Suprapubic skin (tissue), 4 donors: ENCODE data around the gene PANK1. TPM values are rescaled to one million over a fixed set of nuclear protein-coding genes. Genes with fewer than 3 reads are reported as not detected.

Experiments
- DNase-seq, 2 donors: peaks; one replicate each; pipeline ENCODE4 v3.0.0-alpha.2; 2019; ENCODE audit warnings: low spot score in 2 of 2
- H3K27ac ChIP-seq: fragments of 200-600 bp; sonication (generic); one replicate; pipeline ENCODE4 v1.5.1; 2019
- H3K27me3 ChIP-seq: fragments of 200-600 bp; sonication (generic); one replicate; pipeline ENCODE4 v1.5.1; 2019
- H3K36me3 ChIP-seq: fragments of 200-600 bp; sonication (generic); one replicate; pipeline ENCODE4 v1.5.1; 2019
- H3K4me1 ChIP-seq: fragments of 200-600 bp; sonication (generic); one replicate; pipeline ENCODE4 v1.5.1; 2019
- H3K4me3 ChIP-seq: fragments of 200-600 bp; sonication (generic); one replicate; pipeline ENCODE4 v1.5.1; 2019; ENCODE audit warnings: mild to moderate bottlenecking
- H3K9me3 ChIP-seq: fragments of 200-600 bp; sonication (generic); one replicate; pipeline ENCODE4 v1.5.1; 2019
- CTCF ChIP-seq, 2 donors: fragments of 200-600 bp in 1 of 2; fragments of 450-650 bp in 1 of 2; sonication (generic) in 1 of 2; IDR thresholded peaks; one replicate each; pipeline ENCODE4 v1.5.1; 2016 to 2019; ENCODE audit warnings: antibody characterized with exemption in 2 of 2, mild to moderate bottlenecking in 1 of 2, moderate library complexity in 1 of 2
- EP300 ChIP-seq: sonication (generic); formaldehyde crosslinking; IDR thresholded peaks from one replicate; pipeline ENCODE4 v1.6.1; 2017; ENCODE audit warnings: antibody characterized with exemption
- POLR2A ChIP-seq, 2 donors: fragments of 450-650 bp; IDR thresholded peaks; one replicate each; pipeline ENCODE4 v1.6.1; 2017; ENCODE audit warnings: antibody characterized with exemption in 2 of 2, mild to moderate bottlenecking in 2 of 2, moderate library complexity in 2 of 2
- POLR2AphosphoS5 ChIP-seq, 3 donors: sonication (generic); formaldehyde crosslinking; IDR thresholded peaks; one replicate each; pipeline ENCODE4 v1.6.1; 2017; ENCODE audit warnings: antibody characterized with exemption in 3 of 3
- WGBS: methylation state at CpG from one replicate; pipeline ENCODE4 v1.1.5; 2018; 5-methylcytosine and 5-hydroxymethylcytosine counted together
- total RNA-seq, 4 donors: library from RNA; depleted of rRNA; stranded (reverse); fragments of >200 nt; gene quantifications; one replicate each; pipeline ENCODE4 v1.1.0, GENCODE V29; 2016

PANK1 gene
- total RNA-seq, 4 donors from 2014 or later = 8.2 to 43.1 (median 33.1) TPM

DNA sequence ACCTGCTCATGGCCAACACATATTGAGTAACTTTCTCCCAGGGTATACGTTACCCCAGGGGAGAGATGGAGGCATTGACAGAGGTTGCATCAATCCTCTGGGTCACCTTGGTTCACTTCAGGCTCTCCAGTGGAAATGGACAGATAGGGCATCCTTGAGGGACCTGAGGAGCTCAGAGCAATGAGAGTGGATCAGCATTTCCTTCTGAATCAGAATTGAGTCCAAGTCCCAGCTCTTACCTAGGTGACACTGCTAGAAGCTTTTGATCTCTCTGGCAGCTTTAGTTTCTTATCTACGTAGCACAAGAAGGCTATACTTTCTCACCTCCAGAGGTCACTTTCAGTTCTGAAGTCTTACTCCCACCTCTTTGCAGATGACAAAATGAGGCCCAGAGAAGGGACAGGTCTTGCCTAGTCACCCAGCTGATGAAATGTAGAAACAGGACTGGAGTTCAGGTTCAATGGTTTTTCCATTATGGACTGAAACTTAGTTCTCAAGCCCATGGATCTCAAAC lies 35.2 kb downstream of the PANK1 start:
- no peak for DNase-seq
- 17% methylated on average over 2 of the region's 2 CpGs for WGBS
- H3K27ac ChIP-seq = no peak overlapping the region
- H3K4me1 ChIP-seq = no peaks in the 10 kb centered on the region
- no peaks in the 10 kb centered on the region for H3K9me3 ChIP-seq
- H3K27me3 ChIP-seq = no peaks in the 10 kb centered on the region
- H3K4me3 ChIP-seq = no peak overlapping the region
- H3K36me3 ChIP-seq = no peaks in the 10 kb centered on the region
- no peak for TF ChIP-seq POLR2A (IDR thresholded peaks at IDR 0.05)
- TF ChIP-seq POLR2AphosphoS5 (IDR thresholded peaks at IDR 0.05) = no peak
- no peak for TF ChIP-seq EP300
- no peak for TF ChIP-seq CTCF (IDR thresholded peaks at IDR 0.05)

DNA sequence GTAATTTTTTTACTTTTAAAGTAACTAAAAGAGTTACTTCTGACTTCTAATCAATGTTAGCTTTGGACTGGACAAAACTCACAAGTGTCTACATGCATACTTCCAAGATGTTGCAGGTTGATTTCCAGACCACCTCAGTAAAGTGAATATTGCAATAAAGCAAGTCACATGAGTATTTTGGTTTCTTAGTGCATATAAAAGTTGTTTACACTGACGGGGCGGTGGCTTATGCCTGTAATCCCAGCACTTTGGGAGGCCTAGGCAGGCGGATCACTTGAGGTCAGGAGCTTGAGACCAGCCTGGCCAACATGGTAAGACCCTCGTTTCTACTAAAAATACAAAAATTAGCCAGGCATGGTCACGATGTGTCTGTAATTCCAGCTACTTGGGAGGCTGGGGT lies 40.8 kb downstream of the PANK1 start:
- Histone ChIP-seq H3K9me3 (no peaks in the 10 kb centered on the region), H3K4me1 (no peaks in the 10 kb centered on the region), H3K27me3 (no peaks in the 10 kb centered on the region), H3K36me3 (no peaks in the 10 kb centered on the region), H3K4me3 (no peak overlapping the region), H3K27ac (no peak overlapping the region)
- DNase-seq = no peak
- WGBS = 99% methylated on average over 5 of the region's 5 CpGs
- no peak for TF ChIP-seq POLR2AphosphoS5 (IDR thresholded peaks at IDR 0.05)
- no peak for TF ChIP-seq EP300
- no peak for TF ChIP-seq CTCF (IDR thresholded peaks at IDR 0.05)
- TF ChIP-seq POLR2A (IDR thresholded peaks at IDR 0.05) = no peak

DNA sequence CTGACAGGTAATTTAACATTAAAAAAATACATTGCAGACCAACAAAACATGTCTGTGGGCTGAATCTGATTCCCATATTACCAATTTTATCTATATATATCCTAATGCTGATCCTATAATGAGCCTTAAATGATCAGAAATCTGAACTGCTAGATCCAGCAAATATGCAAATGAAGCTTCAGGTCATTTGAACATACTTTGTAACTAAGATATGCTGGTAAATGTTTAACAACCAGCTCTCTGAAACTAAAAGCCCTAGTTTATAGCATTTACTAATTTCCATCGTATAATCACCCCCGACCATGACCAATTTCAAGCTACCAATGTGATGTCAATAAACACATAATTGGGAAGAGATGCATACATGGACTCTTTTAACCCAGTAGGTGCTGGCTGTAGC lies 42.1 kb downstream of the PANK1 start:
- WGBS = 96% methylated on average over 2 of the region's 2 CpGs
- H3K27me3 ChIP-seq = no peaks in the 10 kb centered on the region
- no peaks in the 10 kb centered on the region for H3K4me1 ChIP-seq
- no peak for DNase-seq
- H3K27ac ChIP-seq = no peak overlapping the region
- no peaks in the 10 kb centered on the region for H3K9me3 ChIP-seq
- TF ChIP-seq EP300 (no peak), CTCF (IDR thresholded peaks at IDR 0.05) (no peak), POLR2A (IDR thresholded peaks at IDR 0.05) (no peak), POLR2AphosphoS5 (IDR thresholded peaks at IDR 0.05) (no peak)
- peaks cover 5% of the 10 kb centered on the region for H3K36me3 ChIP-seq
- H3K4me3 ChIP-seq = no peak overlapping the region

DNA sequence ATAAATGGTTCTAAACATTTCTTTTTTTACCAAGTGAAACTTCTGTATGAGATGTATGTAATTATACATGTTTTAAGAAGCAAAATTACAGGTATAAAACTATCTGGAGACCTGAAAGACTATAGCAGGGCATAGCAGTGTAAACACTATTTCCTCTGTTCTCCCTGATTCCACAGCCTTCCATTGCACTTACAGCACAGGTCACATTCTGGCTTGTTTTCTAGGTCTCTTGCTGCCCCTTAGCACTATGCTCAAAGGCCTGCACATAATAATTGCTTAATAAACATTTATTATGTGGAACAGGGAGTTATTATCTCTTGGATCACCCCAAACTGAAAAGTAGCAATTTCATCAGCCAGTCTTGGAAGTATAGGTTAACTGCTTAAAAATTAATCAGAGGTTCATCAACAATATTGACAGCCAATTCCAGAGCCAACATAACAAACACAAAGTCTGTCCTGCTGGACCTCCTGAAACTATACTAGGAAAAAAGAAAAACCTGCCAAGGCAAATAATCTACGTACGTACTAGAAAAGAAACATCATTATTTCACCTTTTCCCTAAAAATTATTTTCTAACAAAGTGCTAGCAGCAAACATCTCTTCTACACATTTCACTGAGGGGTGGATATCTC lies 43.2 kb downstream of the PANK1 start:
- Histone ChIP-seq H3K4me3 (no peak overlapping the region), H3K27ac (no peak overlapping the region), H3K9me3 (no peaks in the 10 kb centered on the region), H3K4me1 (no peaks in the 10 kb centered on the region), H3K36me3 (peaks cover 5% of the 10 kb centered on the region), H3K27me3 (no peaks in the 10 kb centered on the region)
- no peak for DNase-seq
- 94% methylated on average over 2 of the region's 2 CpGs for WGBS
- TF ChIP-seq POLR2AphosphoS5 (IDR thresholded peaks at IDR 0.05) (no peak), CTCF (IDR thresholded peaks at IDR 0.05) (no peak), EP300 (no peak), POLR2A (IDR thresholded peaks at IDR 0.05) (no peak)

- no peak overlapping the region for H3K27ac ChIP-seq
- H3K4me3 ChIP-seq = no peak overlapping the region
- TF ChIP-seq CTCF (IDR thresholded peaks at IDR 0.05) = no peak
- no peak for TF ChIP-seq EP300
- TF ChIP-seq POLR2A (IDR thresholded peaks at IDR 0.05) = no peak
- TF ChIP-seq POLR2AphosphoS5 (IDR thresholded peaks at IDR 0.05) = no peak
- WGBS = 90% methylated on average over 3 of the region's 3 CpGs
- no peaks in the 10 kb centered on the region for H3K27me3 ChIP-seq
- H3K36me3 ChIP-seq = peaks cover 5% of the 10 kb centered on the region
- H3K9me3 ChIP-seq = no peaks in the 10 kb centered on the region
- DNase-seq = no peak
- H3K4me1 ChIP-seq = no peaks in the 10 kb centered on the region
Measured at GRCh38 chr10:89600041-89600440, 45.0 kb downstream of the PANK1 start.
